ENCODE results near the gene C2orf68. TPM values are rescaled to one million over a fixed set of nuclear protein-coding genes. Genes with fewer than 3 reads are reported as not detected.
"Not testable (repeated sequence)": the region's sequence is repeated elsewhere in the genome, so short reads cannot be mapped to it uniquely, and the experiment has no call there.

Gene C2orf68
- total RNA-seq, 1 donor from 2014 or later, result 31.8 TPM

DNA sequence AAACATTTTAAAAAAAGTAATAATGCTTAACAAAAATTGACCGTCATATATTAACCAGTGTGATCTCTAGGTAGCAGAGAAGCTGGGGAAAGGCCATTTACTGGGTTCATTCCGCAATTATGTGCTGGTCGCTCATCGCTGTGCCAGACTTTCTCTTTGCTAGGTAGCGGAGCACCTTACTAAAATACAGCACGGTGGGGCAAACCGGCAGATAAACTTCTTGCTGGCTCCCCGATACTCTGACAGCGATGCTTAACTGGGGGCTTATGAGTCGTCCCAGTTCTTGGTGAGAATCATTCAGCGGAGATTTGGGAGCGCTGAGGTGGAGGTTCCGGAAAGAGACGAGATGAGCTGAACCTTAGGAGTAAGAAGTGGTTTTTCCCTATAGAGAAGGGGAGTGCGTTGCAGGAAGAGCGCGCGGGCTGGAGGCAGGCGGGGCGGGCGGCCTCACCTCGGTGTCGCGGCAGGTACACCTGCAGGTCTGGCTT lies 605 bp downstream of the C2orf68 start:
- Histone ChIP-seq H3K27ac (ENCODE audit: low read depth, low read length) (peak overlapping the region; percentile 85), H3K9me3 (ENCODE audit: control insufficient read depth in 3 of 3, low read length in 3 of 3) (no peaks in the 10 kb centered on the region), H3K9ac (ENCODE audit: low read depth in 1 of 3, low read length in 3 of 3) (peak overlapping the region; percentile 90 to 97 (median 90)), H3K4me3 (ENCODE audit: low read length in 3 of 3) (peak overlapping the region; percentile 89 to 94 (median 90)), H3K4me1 (ENCODE audit: control insufficient read depth in 3 of 3, insufficient read depth in 3 of 3, low read length in 3 of 3) (peaks cover 45 to 72% (median 50%) of the 10 kb centered on the region in 3 donors), H3K27me3 (ENCODE audit: control insufficient read depth in 3 of 3, insufficient read depth in 3 of 3, low read length in 3 of 3) (no peaks in the 10 kb centered on the region), H3K36me3 (ENCODE audit: control insufficient read depth in 3 of 3, insufficient read depth in 3 of 3, low read length in 3 of 3) (peaks cover 3 to 11% (median 10%) of the 10 kb centered on the region in 3 donors)

DNA sequence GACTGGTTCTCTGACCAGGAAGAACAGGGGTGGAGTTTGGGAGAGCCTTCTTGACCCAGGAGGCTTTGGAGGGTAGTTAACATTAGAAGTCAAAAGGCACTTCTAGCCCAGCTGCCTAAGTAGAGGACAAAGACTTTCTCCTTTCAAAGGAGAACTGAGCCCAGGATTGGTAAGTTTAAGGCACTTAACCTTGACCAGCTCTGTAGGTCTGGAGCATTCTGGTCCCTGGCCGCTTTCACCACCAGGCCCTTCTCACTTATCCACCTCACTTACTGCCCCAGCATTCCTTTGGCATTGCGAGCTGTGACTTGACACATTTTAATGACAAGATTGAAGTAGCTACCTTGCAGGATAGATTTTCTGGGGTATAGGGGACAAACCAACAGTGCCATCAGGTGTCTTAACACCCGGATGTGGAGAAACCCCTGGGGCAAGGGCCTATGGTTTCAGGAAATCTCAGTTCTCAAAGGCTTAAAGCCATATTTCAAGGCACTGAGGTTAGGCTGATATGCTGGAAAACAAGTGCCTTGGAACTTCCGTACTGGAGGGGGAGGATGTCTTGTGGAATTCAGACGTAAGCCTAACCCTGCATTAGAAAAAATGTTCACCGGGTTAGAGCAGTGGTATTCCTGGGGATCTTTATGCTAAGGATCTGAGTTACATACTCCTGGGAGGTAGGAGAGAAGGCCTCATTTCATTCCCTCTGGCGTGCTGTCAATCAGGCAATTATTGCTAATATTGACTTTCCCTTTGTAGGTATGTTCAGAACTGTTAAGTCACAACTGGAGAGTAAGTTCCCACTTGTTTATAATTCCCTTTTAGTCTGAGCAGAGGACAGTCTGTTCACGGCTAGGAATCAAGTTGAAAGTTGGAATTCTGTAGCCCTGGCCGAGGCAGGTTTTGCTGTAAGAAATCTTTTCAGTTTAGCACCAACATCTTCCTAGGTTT lies 4.3 kb downstream of the C2orf68 start:
- H3K27me3 ChIP-seq (ENCODE audit: control insufficient read depth in 3 of 3, insufficient read depth in 3 of 3, low read length in 3 of 3), result no peaks in the 10 kb centered on the region
- H3K9ac ChIP-seq (ENCODE audit: low read depth in 1 of 3, low read length in 3 of 3), result peak overlapping the region in 2 of 3 donors; percentile 48 to 69
- H3K36me3 ChIP-seq (ENCODE audit: control insufficient read depth in 3 of 3, insufficient read depth in 3 of 3, low read length in 3 of 3), result peaks cover 3 to 14% (median 13%) of the 10 kb centered on the region in 3 donors
- no peaks in the 10 kb centered on the region for H3K9me3 ChIP-seq (ENCODE audit: control insufficient read depth in 3 of 3, low read length in 3 of 3)
- H3K4me1 ChIP-seq (ENCODE audit: control insufficient read depth in 3 of 3, insufficient read depth in 3 of 3, low read length in 3 of 3), result peaks cover 69 to 84% (median 69%) of the 10 kb centered on the region in 3 donors
- H3K27ac ChIP-seq (ENCODE audit: low read depth, low read length), result peak overlapping the region; percentile 88
- no peak overlapping the region for H3K4me3 ChIP-seq (ENCODE audit: low read length in 3 of 3)

DNA sequence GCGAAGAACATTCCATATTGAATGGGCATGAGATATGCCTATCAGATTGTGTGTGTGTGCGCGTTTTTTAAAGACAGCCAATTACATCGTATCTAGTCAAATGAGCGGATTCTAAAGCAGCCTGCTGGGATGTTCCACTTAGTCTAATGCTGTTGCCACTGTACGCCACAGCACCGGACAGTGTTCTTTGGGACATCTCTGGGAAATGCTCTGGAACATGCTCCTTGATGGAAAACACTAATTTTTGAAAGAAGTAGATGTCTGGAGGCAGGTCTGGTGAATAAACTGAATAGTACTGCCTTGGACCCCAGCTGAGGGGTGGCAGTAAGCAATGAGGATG lies 5.8 kb downstream of the C2orf68 start:
- peak overlapping the region; percentile 26 to 59 (median 27) for H3K9ac ChIP-seq (ENCODE audit: low read depth in 1 of 3, low read length in 3 of 3)
- no peaks in the 10 kb centered on the region for H3K27me3 ChIP-seq (ENCODE audit: control insufficient read depth in 3 of 3, insufficient read depth in 3 of 3, low read length in 3 of 3)
- peaks cover 3 to 19% (median 16%) of the 10 kb centered on the region in 3 donors for H3K36me3 ChIP-seq (ENCODE audit: control insufficient read depth in 3 of 3, insufficient read depth in 3 of 3, low read length in 3 of 3)
- peak overlapping the region; percentile 88 for H3K27ac ChIP-seq (ENCODE audit: low read depth, low read length)
- no peaks in the 10 kb centered on the region for H3K9me3 ChIP-seq (ENCODE audit: control insufficient read depth in 3 of 3, low read length in 3 of 3)
- peak overlapping the region; percentile 11 to 49 (median 22) for H3K4me3 ChIP-seq (ENCODE audit: low read length in 3 of 3)
- peaks cover 76 to 83% (median 76%) of the 10 kb centered on the region in 3 donors for H3K4me1 ChIP-seq (ENCODE audit: control insufficient read depth in 3 of 3, insufficient read depth in 3 of 3, low read length in 3 of 3)

DNA sequence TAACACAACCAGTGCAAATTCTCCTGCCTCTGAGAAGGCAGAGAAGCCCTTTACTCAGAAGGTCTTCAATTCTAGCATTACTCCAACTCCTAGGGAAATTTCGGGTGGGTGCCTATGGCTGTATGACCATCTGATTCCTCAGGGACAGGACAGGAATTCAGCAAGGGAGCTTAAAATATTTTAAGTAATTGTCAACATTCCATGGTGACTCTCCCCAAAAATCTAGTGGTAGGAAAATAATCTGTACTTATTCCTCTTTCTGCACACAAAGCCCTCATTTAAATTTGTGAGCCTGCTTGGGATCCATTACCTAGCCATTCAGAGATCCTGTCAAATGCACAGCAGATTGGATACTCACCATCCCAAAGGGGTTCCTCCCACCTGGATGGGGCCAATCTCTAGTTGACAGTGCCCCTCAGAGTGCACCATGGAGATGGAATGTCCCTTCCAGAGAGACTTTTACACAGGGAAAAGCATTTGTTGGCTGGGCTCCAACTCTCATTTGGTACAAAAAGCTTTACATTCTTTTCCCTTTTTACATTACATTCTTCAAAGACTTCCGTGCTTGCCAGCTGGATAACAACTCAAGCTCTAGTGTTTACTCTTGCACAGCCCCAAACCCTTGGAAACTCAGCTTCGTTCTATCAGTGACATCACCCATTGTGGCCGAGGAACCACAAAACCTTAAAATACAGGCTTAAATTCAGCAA lies 6.3 kb downstream of the C2orf68 start:
- H3K36me3 ChIP-seq (ENCODE audit: control insufficient read depth in 3 of 3, insufficient read depth in 3 of 3, low read length in 3 of 3), result peaks cover 8 to 22% (median 21%) of the 10 kb centered on the region in 3 donors
- H3K4me1 ChIP-seq (ENCODE audit: control insufficient read depth in 3 of 3, insufficient read depth in 3 of 3, low read length in 3 of 3), result peaks cover 77 to 84% (median 79%) of the 10 kb centered on the region in 3 donors
- H3K9ac ChIP-seq (ENCODE audit: low read depth in 1 of 3, low read length in 3 of 3), result peak overlapping the region; percentile 26 to 63 (median 52)
- H3K27me3 ChIP-seq (ENCODE audit: control insufficient read depth in 3 of 3, insufficient read depth in 3 of 3, low read length in 3 of 3), result no peaks in the 10 kb centered on the region
- H3K4me3 ChIP-seq (ENCODE audit: low read length in 3 of 3), result peak overlapping the region; percentile 3 to 60 (median 11)
- H3K27ac ChIP-seq (ENCODE audit: low read depth, low read length), result peak overlapping the region; percentile 88
- H3K9me3 ChIP-seq (ENCODE audit: control insufficient read depth in 3 of 3, low read length in 3 of 3), result no peaks in the 10 kb centered on the region

DNA sequence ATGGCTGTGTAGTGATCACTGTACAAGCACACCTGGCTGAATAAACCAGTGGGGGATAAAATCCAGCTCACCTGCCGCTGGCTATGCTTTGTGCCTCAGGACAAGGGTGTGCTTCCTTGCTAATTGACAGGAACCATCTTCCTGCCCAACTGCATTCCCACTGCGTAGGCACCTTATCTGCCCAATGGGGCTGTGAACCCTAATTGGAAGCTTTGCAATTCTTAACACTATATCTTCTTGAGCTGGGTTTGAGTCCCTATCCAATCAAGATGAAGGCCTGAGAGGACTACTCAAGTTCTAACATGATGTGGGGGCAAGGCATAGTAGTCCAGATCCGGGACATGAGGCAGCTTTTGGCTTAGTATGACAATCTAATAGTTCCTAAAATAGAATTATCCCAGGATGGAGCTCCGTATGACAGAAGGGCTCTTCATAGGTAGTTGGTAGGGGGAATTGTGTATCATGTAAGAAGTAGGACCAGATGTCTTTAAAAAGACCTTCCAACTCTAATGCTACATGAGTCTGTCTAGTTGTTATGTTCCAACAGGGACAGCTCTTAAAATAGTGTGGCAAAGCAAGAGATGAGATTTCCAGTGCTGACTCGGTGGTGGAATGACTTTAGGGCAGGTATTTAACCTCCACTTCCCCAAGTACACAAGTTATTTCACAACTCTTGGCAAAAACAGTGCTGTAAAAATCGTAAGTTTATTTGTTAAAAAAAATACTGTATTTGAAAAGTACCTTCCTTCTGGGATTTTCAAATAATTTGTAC lies 7.1 kb downstream of the C2orf68 start:
- Histone ChIP-seq H3K9ac (ENCODE audit: low read depth in 1 of 3, low read length in 3 of 3) (peak overlapping the region; percentile 48 to 97 (median 63)), H3K36me3 (ENCODE audit: control insufficient read depth in 3 of 3, insufficient read depth in 3 of 3, low read length in 3 of 3) (peaks cover 11 to 27% (median 25%) of the 10 kb centered on the region in 3 donors), H3K27ac (ENCODE audit: low read depth, low read length) (peak overlapping the region; percentile 88), H3K27me3 (ENCODE audit: control insufficient read depth in 3 of 3, insufficient read depth in 3 of 3, low read length in 3 of 3) (no peaks in the 10 kb centered on the region), H3K4me1 (ENCODE audit: control insufficient read depth in 3 of 3, insufficient read depth in 3 of 3, low read length in 3 of 3) (peaks cover 73 to 81% (median 77%) of the 10 kb centered on the region in 3 donors), H3K4me3 (ENCODE audit: low read length in 3 of 3) (peak overlapping the region; percentile 60 to 64 (median 63)), H3K9me3 (ENCODE audit: control insufficient read depth in 3 of 3, low read length in 3 of 3) (no peaks in the 10 kb centered on the region)

DNA sequence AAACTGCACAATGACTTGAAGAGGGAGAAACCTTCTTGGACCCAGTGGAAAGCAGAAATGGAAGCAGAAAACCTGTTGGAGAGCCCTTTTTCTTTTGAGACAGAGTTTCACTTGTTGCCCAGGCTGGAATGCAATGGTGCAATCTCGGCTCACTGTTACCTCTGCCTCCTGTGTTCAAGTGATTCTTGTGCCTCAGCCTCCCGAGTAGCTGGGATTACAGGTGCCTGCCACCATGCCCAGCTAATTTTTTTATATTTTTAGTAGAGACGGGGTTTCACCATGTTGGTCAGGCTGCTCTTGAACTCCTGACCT lies 7.8 kb downstream of the C2orf68 start:
- Histone ChIP-seq H3K27ac (ENCODE audit: low read depth, low read length) (peak overlapping the region; percentile 88), H3K9ac (ENCODE audit: low read depth in 1 of 3, low read length in 3 of 3) (peak overlapping the region; percentile 34 to 97 (median 48)), H3K4me3 (ENCODE audit: low read length in 3 of 3) (peak overlapping the region; percentile 60 to 93 (median 68)), H3K36me3 (ENCODE audit: control insufficient read depth in 3 of 3, insufficient read depth in 3 of 3, low read length in 3 of 3) (peaks cover 18 to 30% (median 30%) of the 10 kb centered on the region in 3 donors), H3K4me1 (ENCODE audit: control insufficient read depth in 3 of 3, insufficient read depth in 3 of 3, low read length in 3 of 3) (peaks cover 69 to 81% (median 72%) of the 10 kb centered on the region in 3 donors)
- H3K9me3 ChIP-seq (ENCODE audit: control insufficient read depth in 3 of 3, low read length in 3 of 3); H3K27me3 ChIP-seq (ENCODE audit: control insufficient read depth in 3 of 3, insufficient read depth in 3 of 3, low read length in 3 of 3): not testable (repeated sequence)

DNA sequence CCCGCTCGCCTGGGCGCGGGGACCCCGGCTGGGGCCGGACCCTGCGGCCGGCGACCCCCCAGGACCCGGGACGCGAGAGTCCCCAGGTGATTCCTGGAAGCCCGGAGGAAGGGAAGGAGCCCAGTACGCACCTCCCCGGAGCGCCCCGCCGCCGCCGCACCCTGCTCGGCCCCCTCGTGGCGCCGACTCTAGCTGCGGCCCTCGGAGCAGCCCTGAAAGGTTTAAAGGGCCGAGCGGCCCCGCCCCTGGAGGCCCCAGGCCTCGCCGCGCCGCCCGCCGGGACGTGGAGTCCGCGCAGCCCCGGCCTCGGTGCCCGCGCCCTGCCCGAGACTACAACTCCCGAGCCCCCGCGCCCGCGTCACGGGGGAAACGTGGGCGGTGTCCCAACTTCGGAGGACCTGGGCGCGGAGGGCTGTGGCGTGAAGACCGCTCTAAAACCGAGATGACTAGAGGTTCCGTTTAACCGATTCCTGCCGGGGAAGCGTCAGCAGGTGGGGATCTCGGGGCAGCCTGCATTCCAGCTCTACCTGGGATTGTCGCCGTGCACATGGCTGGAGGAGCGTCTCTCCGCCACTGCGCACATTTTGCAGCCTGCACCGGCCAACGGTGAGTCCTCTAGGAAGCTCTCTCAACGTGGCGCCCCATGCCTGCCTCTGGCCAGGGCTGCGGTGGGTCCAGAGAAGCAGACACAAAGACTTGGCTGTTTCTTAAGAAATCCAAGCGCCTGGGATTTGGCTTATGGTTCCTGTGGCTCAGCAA lies 9.2 kb downstream of the C2orf68 start, which contains the start of gene TMEM150A:
TMEM150A (minus strand) TSS at position 223 of the 759 bp plus-strand sequence. CDS start 750 bp downstream, outside the sequence.
- no peaks in the 10 kb centered on the region for H3K9me3 ChIP-seq (ENCODE audit: control insufficient read depth in 3 of 3, low read length in 3 of 3)
- H3K36me3 ChIP-seq (ENCODE audit: control insufficient read depth in 3 of 3, insufficient read depth in 3 of 3, low read length in 3 of 3), result peaks cover 24 to 34% (median 33%) of the 10 kb centered on the region in 3 donors
- peak within 1 kb of the TSS; percentile 82 to 97 (median 97) for H3K9ac ChIP-seq (ENCODE audit: low read depth in 1 of 3, low read length in 3 of 3)
- H3K27ac ChIP-seq (ENCODE audit: low read depth, low read length), result peak within 1 kb of the TSS; percentile 88
- H3K4me1 ChIP-seq (ENCODE audit: control insufficient read depth in 3 of 3, insufficient read depth in 3 of 3, low read length in 3 of 3), result peaks cover 57 to 68% (median 58%) of the 10 kb centered on the region in 3 donors
- peak within 1 kb of the TSS; percentile 88 to 100 (median 97) for H3K4me3 ChIP-seq (ENCODE audit: low read length in 3 of 3)
- no peaks in the 10 kb centered on the region for H3K27me3 ChIP-seq (ENCODE audit: control insufficient read depth in 3 of 3, insufficient read depth in 3 of 3, low read length in 3 of 3)

DNA sequence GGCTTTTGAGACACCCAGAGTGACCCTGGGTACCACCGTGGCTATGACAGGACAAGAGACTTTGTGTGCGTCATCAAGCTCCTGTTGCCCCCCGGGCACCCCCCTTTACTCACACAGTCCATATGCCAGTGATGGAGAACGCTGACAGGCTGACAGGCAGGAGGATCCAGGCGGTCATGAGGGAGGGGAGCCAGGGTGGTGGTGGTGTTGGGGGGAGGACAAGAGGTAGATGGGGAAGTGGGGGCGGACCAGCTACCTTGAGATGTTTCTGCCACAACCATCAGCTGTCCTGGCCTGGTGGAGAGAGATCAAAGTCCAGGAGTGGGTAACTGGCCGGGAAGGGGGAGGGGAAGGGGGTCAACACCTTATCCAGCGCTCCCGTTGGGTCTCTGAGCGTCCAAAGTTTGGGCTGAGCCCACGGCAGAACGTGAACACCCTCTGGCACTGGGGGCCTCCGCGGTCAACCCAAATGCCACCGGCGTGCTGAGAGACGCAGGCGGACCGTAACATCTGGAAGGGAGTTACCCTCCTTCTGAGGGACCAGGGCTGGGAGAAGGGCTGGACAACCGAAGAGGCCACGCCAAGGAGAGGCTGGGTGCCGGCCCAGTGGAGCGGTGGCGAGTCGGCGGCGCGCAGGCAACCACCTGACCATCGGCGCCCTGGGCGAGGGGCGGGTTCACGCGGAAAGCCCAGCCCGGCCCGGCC lies 9.9 kb downstream of the C2orf68 start:
- H3K27me3 ChIP-seq (ENCODE audit: control insufficient read depth in 3 of 3, insufficient read depth in 3 of 3, low read length in 3 of 3), result no peaks in the 10 kb centered on the region
- H3K4me1 ChIP-seq (ENCODE audit: control insufficient read depth in 3 of 3, insufficient read depth in 3 of 3, low read length in 3 of 3), result peaks cover 53 to 68% (median 56%) of the 10 kb centered on the region in 3 donors
- no peaks in the 10 kb centered on the region for H3K9me3 ChIP-seq (ENCODE audit: control insufficient read depth in 3 of 3, low read length in 3 of 3)
- H3K36me3 ChIP-seq (ENCODE audit: control insufficient read depth in 3 of 3, insufficient read depth in 3 of 3, low read length in 3 of 3), result peaks cover 31 to 41% (median 40%) of the 10 kb centered on the region in 3 donors
- peak overlapping the region; percentile 88 for H3K27ac ChIP-seq (ENCODE audit: low read depth, low read length)
- H3K9ac ChIP-seq (ENCODE audit: low read depth in 1 of 3, low read length in 3 of 3), result peak overlapping the region; percentile 82 to 97 (median 83)
- peak overlapping the region; percentile 82 to 100 (median 97) for H3K4me3 ChIP-seq (ENCODE audit: low read length in 3 of 3)

Data from skeletal muscle tissue (tissue), 4 donors.